H1 (cell line): ENCODE measurements around the gene RNF6. TPM values are rescaled to one million over a fixed set of nuclear protein-coding genes. Genes with fewer than 3 reads are reported as not detected.

ENCODE experiments used
- CTCF ChIA-PET: fragments of 300-600 bp; sonication (Branson Sonifier 250); formaldehyde crosslinking; loops from one replicate; lab custom pipeline; 2021; ENCODE audit not compliant: partially characterized antibody; lab: Charles Lee
- POLR2A ChIA-PET: fragments of 300-600 bp; sonication (Branson Sonifier 250); formaldehyde crosslinking; loops from one replicate; lab custom pipeline; 2021; ENCODE audit warnings: inconsistent platforms; ENCODE audit not compliant: partially characterized antibody; lab: Charles Lee
- DNase-seq, 2 experiments: peaks; one replicate each; pipeline versions ENCODE4 v3.0.0 to v3.0.0-alpha.2; 2010 to 2022; ENCODE audit warnings: low spot score in 2 of 2, low read depth in 1 of 2, mixed read lengths in 1 of 2
- FAIRE-seq: peaks from 2 replicates; lab custom pipeline; 2011; peaks lifted over from hg19 to GRCh38; lab: Jason Lieb, UNC
- H2AFZ ChIP-seq: 2 replicates; pipeline ENCODE4 v1.8.1; 2012; ENCODE audit warnings: low read length, inconsistent platforms
- H2AK5ac ChIP-seq: 2 replicates; pipeline ENCODE4 v1.6.1; 2013; ENCODE audit warnings: low read depth, low read length
- H2BK120ac ChIP-seq: replicated peaks from 2 replicates; pipeline ENCODE3; 2013; ENCODE audit warnings: low read depth, low read length, inconsistent platforms
- H2BK12ac ChIP-seq: 2 replicates; pipeline ENCODE4 v1.6.1; 2013; ENCODE audit warnings: low read depth, low read length
- H2BK15ac ChIP-seq: 2 replicates; pipeline ENCODE4 v1.6.1; 2013; ENCODE audit warnings: low read length
- H2BK20ac ChIP-seq: 2 replicates; pipeline ENCODE4 v1.6.1; 2013; ENCODE audit warnings: low read length
- H2BK5ac ChIP-seq: 2 replicates; pipeline ENCODE4 v1.6.1; 2013; ENCODE audit warnings: low read depth, low read length
- H3K14ac ChIP-seq: 2 replicates; pipeline ENCODE4 v1.6.1; 2013; ENCODE audit warnings: inconsistent platforms; ENCODE audit not compliant: insufficient read length
- H3K18ac ChIP-seq: 2 replicates; pipeline ENCODE4 v1.6.1; 2013; ENCODE audit warnings: low read length; ENCODE audit errors: extremely low read depth
- H3K23ac ChIP-seq: 2 replicates; pipeline ENCODE4 v1.6.1; 2013; ENCODE audit warnings: inconsistent platforms; ENCODE audit not compliant: insufficient read length
- H3K23me2 ChIP-seq: 2 replicates; pipeline ENCODE4 v1.6.1; 2013; ENCODE audit warnings: low read depth, low read length
- H3K27ac ChIP-seq: 2 replicates; pipeline ENCODE4 v1.6.1; 2011; ENCODE audit warnings: low read depth, low read length, inconsistent platforms
- H3K27me3 ChIP-seq, 4 experiments: replicated peaks in 1 of 4; 1 replicate in 1 of 4; 2 replicates in 3 of 4; pipeline versions ENCODE4 v1.6.1 to v1.8.1; 2011 to 2013; ENCODE audit warnings: low read length in 3 of 4, mild to moderate bottlenecking in 3 of 4, inconsistent platforms in 2 of 4, mixed read lengths in 2 of 4, moderate library complexity in 1 of 4; ENCODE audit not compliant: control insufficient read depth in 3 of 4, insufficient read depth in 3 of 4; ENCODE audit errors: extremely low read depth in 1 of 4
- H3K36me3 ChIP-seq, 4 experiments: 2 replicates each; pipeline versions ENCODE4 v1.6.1 to v1.8.1; 2011 to 2013; ENCODE audit warnings: mild to moderate bottlenecking in 4 of 4, low read length in 3 of 4, moderate library complexity in 2 of 4, control low read depth in 1 of 4, inconsistent platforms in 1 of 4; ENCODE audit not compliant: insufficient read depth in 4 of 4, control insufficient read depth in 2 of 4
- H3K4ac ChIP-seq: replicated peaks from 2 replicates; pipeline ENCODE3; 2013; ENCODE audit warnings: low read length, low read depth, mixed read lengths, inconsistent platforms; ENCODE audit not compliant: insufficient read length
- H3K4me1 ChIP-seq, 4 experiments: replicated peaks in 1 of 4; 1 replicate in 1 of 4; 2 replicates in 3 of 4; pipeline versions ENCODE4 v1.6.1 to v1.8.1; 2011 to 2013; ENCODE audit warnings: low read length in 3 of 4, inconsistent platforms in 2 of 4, mixed read lengths in 1 of 4; ENCODE audit not compliant: insufficient read depth in 4 of 4, control insufficient read depth in 3 of 4
- H3K4me2 ChIP-seq, 2 experiments: 2 replicates each; pipeline versions ENCODE4 v1.6.1 to v1.8.1; 2011 to 2013; ENCODE audit warnings: low read depth in 2 of 2, low read length in 2 of 2, control low read depth in 1 of 2, inconsistent platforms in 1 of 2, mild to moderate bottlenecking in 1 of 2; ENCODE audit not compliant: insufficient read depth in 1 of 2
- H3K4me3 ChIP-seq, 4 experiments: fragments of 200-600, 300-600 bp in 1 of 4; sonication (generic), shearing (Covaris generic), sonication (Bioruptor Twin) in 1 of 4; 2 replicates each; pipeline versions ENCODE4 v1.5.1 to v1.8.1; 2011 to 2016; ENCODE audit warnings: low read length in 4 of 4, low read depth in 3 of 4, control low read depth in 2 of 4, inconsistent platforms in 2 of 4, mild to moderate bottlenecking in 2 of 4, mixed read lengths in 1 of 4, moderate library complexity in 1 of 4; ENCODE audit not compliant: insufficient read depth in 2 of 4; ENCODE audit errors: extremely low read depth in 1 of 4
- H3K56ac ChIP-seq: replicated peaks from 2 replicates; pipeline ENCODE3; 2013; ENCODE audit warnings: low read depth, mild to moderate bottlenecking, mixed read lengths, low read length, inconsistent platforms; ENCODE audit not compliant: insufficient read length
- H3K79me1 ChIP-seq: 2 replicates; pipeline ENCODE4 v1.6.1; 2013; ENCODE audit warnings: low read depth, low read length, control low read depth
- H3K79me2 ChIP-seq, 2 experiments: 2 replicates each; pipeline versions ENCODE4 v1.6.1 to v1.8.1; 2012 to 2013; ENCODE audit warnings: low read length in 2 of 2, mild to moderate bottlenecking in 2 of 2, inconsistent platforms in 1 of 2; ENCODE audit not compliant: insufficient read depth in 2 of 2, control insufficient read depth in 1 of 2
- H3K9ac ChIP-seq, 4 experiments: replicated peaks in 1 of 4; 1 replicate in 1 of 4; 2 replicates in 3 of 4; pipeline versions ENCODE4 v1.6.1 to v1.8.1; 2011 to 2013; ENCODE audit warnings: low read depth in 3 of 4, low read length in 3 of 4, control low read depth in 2 of 4, mild to moderate bottlenecking in 2 of 4, moderate library complexity in 2 of 4, inconsistent platforms in 1 of 4; ENCODE audit errors: extremely low read depth in 1 of 4
- H3K9me3 ChIP-seq, 2 experiments: 2 replicates each; pipeline versions ENCODE4 v1.6.1 to v1.8.1; 2012 to 2013; ENCODE audit warnings: mild to moderate bottlenecking in 2 of 2, moderate library complexity in 2 of 2, control low read depth in 1 of 2, inconsistent platforms in 1 of 2, low read depth in 1 of 2, low read length in 1 of 2, mixed read lengths in 1 of 2; ENCODE audit not compliant: insufficient read depth in 2 of 2
- H4K20me1 ChIP-seq, 2 experiments: replicated peaks in 1 of 2; 2 replicates each; pipeline versions ENCODE3 to v1.8.1; 2011 to 2013; ENCODE audit warnings: inconsistent platforms in 2 of 2, low read length in 2 of 2, mild to moderate bottlenecking in 1 of 2; ENCODE audit not compliant: insufficient read depth in 2 of 2, control insufficient read depth in 1 of 2
- H4K5ac ChIP-seq: 2 replicates; pipeline ENCODE4 v1.6.1; 2013; ENCODE audit warnings: low read length, low read depth, mixed read lengths, inconsistent platforms; ENCODE audit not compliant: insufficient read length
- H4K8ac ChIP-seq: 2 replicates; pipeline ENCODE4 v1.8.0; 2013; ENCODE audit warnings: mild to moderate bottlenecking, moderate library complexity, low read length, inconsistent platforms; ENCODE audit not compliant: insufficient read depth; ENCODE audit errors: extremely low read depth
- H4K91ac ChIP-seq: replicated peaks from 2 replicates; pipeline ENCODE3; 2013; ENCODE audit warnings: low read length, mixed read lengths, inconsistent platforms; ENCODE audit not compliant: insufficient read length
- BRCA1 ChIP-seq: IDR thresholded peaks from 2 replicates; pipeline ENCODE4 v1.6.1; 2012; ENCODE audit warnings: low read depth, low read length, improper control_type of control experiment
- CREB1 ChIP-seq: IDR thresholded peaks from 2 replicates; pipeline ENCODE4 v1.6.1; 2012; ENCODE audit warnings: inconsistent platforms
- HDAC2 ChIP-seq, 2 experiments: fragments of 300-600 bp in 1 of 2; sonication (generic) in 1 of 2; IDR thresholded peaks; 2 replicates each; pipeline ENCODE4 v1.6.1; 2011 to 2012; ENCODE audit warnings: low read depth in 2 of 2, low read length in 2 of 2, mild to moderate bottlenecking in 2 of 2, moderate library complexity in 2 of 2, borderline replicate concordance in 1 of 2, inconsistent platforms in 1 of 2
- NRF1 ChIP-seq: IDR thresholded peaks from 2 replicates; pipeline ENCODE4 v1.6.1; 2011; ENCODE audit warnings: mild to moderate bottlenecking, low read depth, low read length, improper control_type of control experiment
- RXRA ChIP-seq: IDR thresholded peaks from 2 replicates; pipeline ENCODE4 v1.6.1; 2011; ENCODE audit warnings: low read depth, mild to moderate bottlenecking, low read length, moderate library complexity; ENCODE audit not compliant: insufficient read depth
- SRF ChIP-seq: IDR thresholded peaks from 2 replicates; pipeline ENCODE4 v1.6.1; 2011; ENCODE audit warnings: mild to moderate bottlenecking, low read depth, low read length, moderate library complexity
- TAF1 ChIP-seq: IDR thresholded peaks from 2 replicates; pipeline ENCODE4 v1.6.1; 2011; ENCODE audit warnings: mild to moderate bottlenecking, low read depth, low read length
- TAF7 ChIP-seq: optimal IDR thresholded peaks from 2 replicates; pipeline ENCODE3; 2011; ENCODE audit warnings: low read depth, mild to moderate bottlenecking, inconsistent platforms, low read length, moderate library complexity, borderline replicate concordance
- TBP ChIP-seq: IDR thresholded peaks from 2 replicates; pipeline ENCODE4 v1.6.1; 2011; ENCODE audit warnings: low read depth, low read length, improper control_type of control experiment
- TCF12 ChIP-seq: IDR thresholded peaks from 2 replicates; pipeline ENCODE4 v1.6.1; 2011; ENCODE audit warnings: low read depth, mild to moderate bottlenecking, low read length
- ZNF274 ChIP-seq: IDR thresholded peaks from 2 replicates; pipeline ENCODE4 v1.7.0; 2012; ENCODE audit warnings: low read length, borderline replicate concordance; ENCODE audit errors: extremely low read depth
- WGBS, 2 experiments: shearing (Covaris generic) in 1 of 2; methylation state at CpG; one replicate each; pipeline versions ENCODE4 v1.1.6 to v1.1.7; 2013 to 2015; ENCODE audit warnings: low lambda C conversion rate in 2 of 2, mixed read lengths in 2 of 2, inconsistent platforms in 1 of 2, low coverage in 1 of 2, missing lambda C conversion rate in 1 of 2; ENCODE audit not compliant: insufficient replicate concordance in 2 of 2, insufficient coverage in 1 of 2, insufficient read length in 1 of 2; ENCODE audit errors: extremely low coverage in 1 of 2, missing lambda C conversion rate in 1 of 2; 5-methylcytosine and 5-hydroxymethylcytosine counted together
- polyA plus RNA-seq, 7 experiments: library from polyadenylated mRNA; depleted of rRNA in 3 of 7; stranded (reverse) in 5 of 7; unstranded in 2 of 7; fragments of >200 nt in 5 of 7; fragments of 200-250 nt in 2 of 7; gene quantifications; 1 replicate in 5 of 7; 2 replicates in 1 of 7; 4 replicates in 1 of 7; pipeline versions ENCODE4 v1.2.1 to v1.2.3, GENCODE V29; 2011 to 2013; ENCODE audit warnings: missing spikeins in 2 of 7, mixed read lengths in 2 of 7
- total RNA-seq: library from RNA; stranded (reverse); fragmentation: NEBNext Ultra II Directional; extraction: Animal tissue kit (Norgen Biotek cat#: 25700); gene quantifications from 2 replicates; pipeline ENCODE4 v1.2.1, GENCODE V29; 2021

The RNF6 gene
- total and polyA plus RNA-seq, 2 of the 8 experiments (the other 6 are each of a cell fraction or from before 2014, with no cell fraction given): 4.0 to 13.8 TPM

DNA sequence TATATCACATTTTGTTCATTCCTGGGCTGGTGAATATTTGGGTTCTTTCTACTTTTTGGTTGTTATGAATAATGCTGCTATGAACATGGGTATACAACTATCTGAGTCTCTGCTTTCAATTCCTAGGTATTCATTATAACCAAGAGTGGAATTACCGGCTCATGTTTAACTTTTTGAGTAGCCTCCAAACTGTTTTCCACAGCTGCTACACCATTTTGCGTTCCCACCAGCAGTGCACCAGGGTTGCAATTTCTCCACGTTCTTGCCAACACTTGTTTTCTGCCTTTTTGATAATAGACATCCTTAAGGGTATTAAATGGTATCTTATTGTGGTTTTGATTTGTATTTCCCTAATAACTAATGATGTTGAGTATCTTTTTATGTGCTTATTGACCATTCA, 48.6 kb upstream of the RNF6 start:
- H3K23ac ChIP-seq: no peak overlapping the region
- no peak overlapping the region for H4K8ac ChIP-seq
- no peak overlapping the region for H2BK20ac ChIP-seq
- H4K91ac ChIP-seq: no peak overlapping the region
- no peak for FAIRE-seq
- no peak overlapping the region for H3K4me2 ChIP-seq
- H3K9ac ChIP-seq: no peak overlapping the region
- no peak overlapping the region for H2AFZ ChIP-seq
- H2BK12ac ChIP-seq: no peak overlapping the region
- H4K5ac ChIP-seq: no peak overlapping the region
- H3K9me3 ChIP-seq: no peaks in the 10 kb centered on the region
- H3K4me3 ChIP-seq: no peak overlapping the region
- ChIA-PET CTCF (interaction anchor here (2.6 kb wide), 1 partner anchor 10 kb away, joined by 10 read pairs; no protein-coding TSS in a partner anchor), POLR2A (no interaction called here)
- no peak overlapping the region for H3K14ac ChIP-seq
- H3K18ac ChIP-seq: no peak overlapping the region
- no peak for DNase-seq
- peaks cover 4 to 6% of the 10 kb centered on the region in 2 experiments for H4K20me1 ChIP-seq
- H3K79me1 ChIP-seq: no peaks in the 10 kb centered on the region; the same call in 1 of the 2 replicates
- H3K56ac ChIP-seq: no peak overlapping the region
- H2BK15ac ChIP-seq: no peak overlapping the region
- no peak overlapping the region for H3K27ac ChIP-seq
- no peak overlapping the region for H2AK5ac ChIP-seq
- H2BK5ac ChIP-seq: no peak overlapping the region
- TF ChIP-seq NRF1 (no peak), RXRA (no peak), BRCA1 (no peak), TCF12 (no peak), TAF7 (no peak), CREB1 (no peak), SRF (no peak), HDAC2 (IDR thresholded peaks at IDR 0.05; ENCODE audit: borderline replicate concordance in 1 of 2, low read depth in 2 of 2, low read length in 2 of 2) (no peak), TAF1 (no peak), ZNF274 (no peak), TBP (no peak)
- H3K4me1 ChIP-seq: no peaks in the 10 kb centered on the region
- no peak overlapping the region for H2BK120ac ChIP-seq
- H3K36me3 ChIP-seq: no peaks in the 10 kb centered on the region
- 92% methylated on average over 3 of the region's 3 CpGs; no CpG with 5 or more reads in 1 of the 2 experiments for WGBS, 2 experiments
- no peaks in the 10 kb centered on the region for H3K27me3 ChIP-seq
- no peaks in the 10 kb centered on the region; the same call in 1 of the 2 replicates for H3K23me2 ChIP-seq
- no peak overlapping the region for H3K4ac ChIP-seq
- H3K79me2 ChIP-seq: peaks cover 6 to 99% of the 10 kb centered on the region in 2 experiments
